ENCODE results near the gene JPH4. TPM values are rescaled to one million over a fixed set of nuclear protein-coding genes. Genes with fewer than 3 reads are reported as not detected.

JPH4 gene
- total RNA-seq, 1 donor from 2014 or later, result 6.2 TPM

GRCh38 chr14:23580152-23580926 lies 1.7 kb upstream of the JPH4 start:
- Histone ChIP-seq H3K4me3 (no peak overlapping the region), H3K4me1 (peaks cover 9% of the 10 kb centered on the region), H3K27me3 (peaks cover 33% of the 10 kb centered on the region), H3K9me3 (no peaks in the 10 kb centered on the region), H3K36me3 (no peaks in the 10 kb centered on the region), H3K27ac (no peak overlapping the region)
- DNase-seq, result no peak
- ATAC-seq, result no peak
- no peak for TF ChIP-seq CTCF (IDR thresholded peaks at IDR 0.05)
- intact Hi-C loops (cut with DNase I), result no loop called here

- H3K36me3 ChIP-seq, result no peaks in the 10 kb centered on the region
- TF ChIP-seq CTCF (IDR thresholded peaks at IDR 0.05), result no peak
- ATAC-seq (no peak), DNase-seq (no peak)
- H3K4me1 ChIP-seq, result peaks cover 9% of the 10 kb centered on the region
- no peaks in the 10 kb centered on the region for H3K9me3 ChIP-seq
- intact Hi-C loops (cut with DNase I), result no loop called here
- H3K4me3 ChIP-seq, result no peak overlapping the region
- no peak overlapping the region for H3K27ac ChIP-seq
- peaks cover 39% of the 10 kb centered on the region for H3K27me3 ChIP-seq
These were observed 1.1 kb upstream of the JPH4 start for GRCh38 chr14:23579739-23580138.

- H3K9me3 ChIP-seq, result no peaks in the 10 kb centered on the region
- intact Hi-C loops (cut with DNase I), result no loop called here
- no peak for TF ChIP-seq CTCF (IDR thresholded peaks at IDR 0.05)
- peaks cover 9% of the 10 kb centered on the region for H3K4me1 ChIP-seq
- no peak overlapping the region for H3K4me3 ChIP-seq
- H3K27me3 ChIP-seq, result peaks cover 40% of the 10 kb centered on the region
- no peaks in the 10 kb centered on the region for H3K36me3 ChIP-seq
- ATAC-seq (no peak), DNase-seq (no peak)
- H3K27ac ChIP-seq, result no peak overlapping the region
These were observed 681 bp upstream of the JPH4 start for GRCh38 chr14:23579311-23579630.

GRCh38 chr14:23577710-23578392 lies 739 bp downstream of the JPH4 start:
- H3K9me3 ChIP-seq, result no peaks in the 10 kb centered on the region
- H3K36me3 ChIP-seq, result no peaks in the 10 kb centered on the region
- peaks cover 14% of the 10 kb centered on the region for H3K4me1 ChIP-seq
- H3K27ac ChIP-seq, result no peak overlapping the region
- intact Hi-C loops (cut with DNase I), result no loop called here
- DNase-seq, result no peak
- TF ChIP-seq CTCF (IDR thresholded peaks at IDR 0.05), result no peak
- ATAC-seq, result no peak
- no peak overlapping the region for H3K4me3 ChIP-seq
- H3K27me3 ChIP-seq, result peaks cover 40% of the 10 kb centered on the region

- Histone ChIP-seq H3K27me3 (peaks cover 40% of the 10 kb centered on the region), H3K9me3 (no peaks in the 10 kb centered on the region), H3K4me3 (peak overlapping the region; percentile 14), H3K36me3 (no peaks in the 10 kb centered on the region), H3K27ac (no peak overlapping the region), H3K4me1 (peaks cover 16% of the 10 kb centered on the region)
- DNase-seq (no peak), ATAC-seq (peak; percentile 54)
- intact Hi-C loops (cut with DNase I), result no loop called here
- TF ChIP-seq CTCF (IDR thresholded peaks at IDR 0.05), result no peak
These were observed 1.4 kb downstream of the JPH4 start for GRCh38 chr14:23577004-23577681.
